GM21526 (cell line): ENCODE results near the gene CBFB.
"Not testable (repeated sequence)": the region's sequence is repeated elsewhere in the genome, so short reads cannot be mapped to it uniquely, and the experiment has no call there.

ENCODE experiments used
- ATAC-seq: cut with Tn5 transposase; IDR thresholded peaks from one replicate; pipeline ENCODE4 v1.9.1; 2021; ENCODE audit warnings: moderate library complexity; ENCODE audit not compliant: unreplicated experiment, low FRiP score

The CBFB gene

DNA sequence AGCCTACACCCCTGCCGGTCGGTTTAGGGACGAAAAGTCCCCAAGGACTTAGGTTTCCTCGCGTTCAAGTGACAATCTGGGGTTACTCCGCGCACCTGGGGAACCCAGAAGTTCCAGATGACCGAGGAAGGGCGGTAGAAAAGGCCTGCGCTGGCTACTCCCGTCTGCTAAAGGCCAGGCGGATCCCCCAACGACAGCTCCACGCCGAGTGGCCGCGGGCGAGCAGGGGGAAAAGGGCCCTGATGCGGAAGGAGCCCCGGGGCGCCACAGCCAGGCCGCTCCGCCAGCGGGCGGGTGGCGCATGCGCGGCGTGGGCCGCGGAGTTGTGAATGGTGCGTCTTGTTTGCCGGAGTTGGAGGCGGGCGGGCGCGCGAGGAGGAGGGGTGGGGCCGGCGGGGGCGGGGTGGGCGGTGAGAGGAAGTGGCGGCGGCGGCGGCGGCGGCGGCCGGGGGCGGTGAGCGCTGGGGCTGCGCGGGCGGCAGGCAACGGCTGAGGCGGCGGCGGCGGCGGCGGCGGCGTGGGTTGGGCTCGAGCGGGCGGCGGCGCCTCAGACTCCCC is at the start of gene CBFB:
CBFB (plus strand) TSS at position 454 of the 558 bp plus-strand sequence. CDS start 259 bp downstream, outside the sequence.
- ATAC-seq: peak; percentile 71

DNA sequence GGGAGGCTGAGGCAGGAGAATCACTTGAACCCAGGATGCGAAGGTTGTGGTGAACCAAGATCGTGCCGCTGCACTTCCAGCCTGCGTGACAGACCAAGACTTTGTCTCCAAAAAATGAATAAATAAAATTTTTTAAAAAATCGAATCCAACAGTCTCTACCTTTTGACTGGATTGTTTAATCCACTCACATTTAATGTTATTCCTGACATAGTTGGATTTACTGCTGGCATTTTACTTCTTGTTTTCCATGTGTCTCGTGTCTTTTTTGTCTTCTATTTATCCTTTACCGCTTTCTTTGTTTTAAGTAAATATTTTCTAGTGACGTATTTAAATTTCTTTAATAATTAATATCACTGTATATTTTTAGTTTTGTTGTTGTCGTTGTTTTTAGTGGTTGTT is 45.9 kb upstream of the CBFB start:
- no peak for ATAC-seq

DNA sequence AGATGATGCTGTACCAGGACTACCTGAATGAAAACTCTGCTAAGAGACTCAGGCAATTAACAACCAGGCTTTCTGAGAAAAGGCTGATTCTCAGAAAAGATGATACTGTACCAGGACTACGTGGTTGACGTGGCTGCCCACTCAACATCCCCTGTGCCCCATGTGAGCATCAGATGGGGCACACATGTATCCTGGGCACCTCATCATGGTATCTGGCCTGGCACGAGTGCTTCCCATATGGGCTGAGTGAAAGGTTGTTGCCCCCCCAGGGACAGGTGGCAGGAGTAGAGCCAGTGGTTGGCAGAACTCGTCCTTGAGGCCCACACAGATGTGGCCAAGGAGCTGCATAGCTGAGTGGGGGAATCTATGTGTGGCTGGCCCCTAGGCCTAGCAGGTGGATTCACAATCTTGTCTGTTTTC is 44.0 kb upstream of the CBFB start:
- no peak for ATAC-seq

DNA sequence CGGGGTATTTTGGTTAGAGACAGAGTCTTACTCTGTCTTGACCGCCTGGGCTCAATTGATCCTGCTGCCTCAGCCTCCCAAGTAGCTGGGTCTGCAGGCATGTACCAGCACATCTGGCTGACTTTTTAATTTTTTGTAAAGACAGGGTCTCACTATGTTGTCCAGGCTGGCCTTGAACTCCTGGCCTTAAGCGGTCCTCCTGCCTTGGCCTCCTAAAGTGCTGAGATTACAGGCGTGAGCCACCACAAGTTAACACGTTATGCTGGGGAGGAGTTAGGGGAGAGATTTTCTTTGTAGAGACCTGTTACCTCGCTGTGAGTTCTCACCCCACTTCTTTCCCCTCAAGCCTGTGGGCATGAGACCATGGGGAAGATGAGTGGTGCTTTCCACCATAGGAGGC is 42.4 kb upstream of the CBFB start:
- no peak for ATAC-seq

DNA sequence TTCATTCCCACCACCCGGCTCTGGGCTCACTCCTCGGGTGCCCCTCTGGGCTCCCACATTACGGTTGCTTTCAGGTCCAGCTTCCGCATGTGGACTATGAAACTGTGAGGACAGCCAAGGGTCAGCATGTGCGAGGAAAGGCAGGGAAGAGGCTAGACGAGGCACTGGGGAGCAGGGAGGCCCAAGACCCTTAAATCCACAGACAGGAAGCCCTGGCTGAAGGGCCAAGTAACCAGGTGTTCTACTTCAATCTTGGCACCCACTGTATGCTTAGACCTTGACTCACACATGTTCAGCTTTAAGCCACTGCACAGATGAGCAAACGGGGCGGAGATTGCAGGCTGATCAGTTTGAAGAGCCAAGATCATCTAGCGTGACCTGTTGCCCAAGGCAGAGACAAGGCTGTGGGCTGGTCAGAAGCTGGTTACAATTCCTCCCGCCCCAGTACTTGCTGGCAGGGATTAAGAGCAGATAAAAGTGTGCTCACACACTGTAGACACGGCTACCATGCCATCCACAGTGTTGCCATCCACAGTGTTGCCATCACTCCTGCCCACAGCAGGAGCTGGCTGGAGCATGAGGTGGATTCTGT is 40.7 kb upstream of the CBFB start, which contains the start of gene CES4A:
CES4A (plus strand) TSS at position 393 of the 592 bp plus-strand sequence; CDS start at position 577, 184 bp downstream.
- no peak for ATAC-seq

DNA sequence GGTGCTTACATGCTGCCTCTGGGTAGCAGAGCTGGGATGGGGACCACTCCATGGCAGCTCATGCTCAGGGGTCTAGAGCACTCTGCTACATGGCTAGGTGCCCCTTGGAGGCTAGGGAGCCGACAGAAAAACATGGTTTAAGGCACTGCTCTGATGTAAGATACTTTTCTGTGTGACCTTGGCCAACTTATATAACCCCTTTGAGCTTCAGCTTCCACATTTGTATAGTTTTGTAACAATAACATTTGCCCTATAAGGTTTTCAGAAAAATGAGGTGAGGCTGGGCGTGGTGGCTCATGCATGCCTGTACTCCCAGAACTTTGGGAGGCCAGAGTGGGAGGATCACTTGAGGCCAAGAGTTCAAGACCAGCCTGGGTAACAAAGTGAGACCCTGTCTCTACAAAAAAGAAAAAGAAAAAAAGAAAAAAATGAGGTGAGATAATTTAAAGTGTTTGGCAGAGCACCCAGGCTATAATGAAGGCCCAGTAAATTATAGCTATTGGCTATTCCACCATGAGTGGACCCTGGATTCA is 37.3 kb upstream of the CBFB start:
- no peak for ATAC-seq

DNA sequence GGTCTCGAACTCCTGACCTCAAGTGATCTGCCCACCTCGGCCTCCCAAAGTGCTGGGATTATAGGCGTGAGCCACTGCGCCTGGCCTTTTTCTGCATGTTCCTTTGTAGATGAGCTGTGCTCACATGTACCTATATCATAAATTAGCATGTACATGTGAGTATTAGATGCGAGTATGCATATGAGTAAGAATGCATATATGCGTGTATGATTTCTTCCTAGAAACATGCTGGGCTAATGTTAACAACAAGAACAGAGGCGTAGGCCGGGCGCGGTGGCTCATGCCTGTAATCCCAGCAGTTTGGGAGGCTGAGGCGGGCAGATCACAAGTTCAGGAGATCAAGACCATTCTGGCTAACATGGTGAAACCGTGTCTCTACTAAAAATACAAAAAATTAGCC is 35.4 kb upstream of the CBFB start:
- not testable (repeated sequence) for ATAC-seq

DNA sequence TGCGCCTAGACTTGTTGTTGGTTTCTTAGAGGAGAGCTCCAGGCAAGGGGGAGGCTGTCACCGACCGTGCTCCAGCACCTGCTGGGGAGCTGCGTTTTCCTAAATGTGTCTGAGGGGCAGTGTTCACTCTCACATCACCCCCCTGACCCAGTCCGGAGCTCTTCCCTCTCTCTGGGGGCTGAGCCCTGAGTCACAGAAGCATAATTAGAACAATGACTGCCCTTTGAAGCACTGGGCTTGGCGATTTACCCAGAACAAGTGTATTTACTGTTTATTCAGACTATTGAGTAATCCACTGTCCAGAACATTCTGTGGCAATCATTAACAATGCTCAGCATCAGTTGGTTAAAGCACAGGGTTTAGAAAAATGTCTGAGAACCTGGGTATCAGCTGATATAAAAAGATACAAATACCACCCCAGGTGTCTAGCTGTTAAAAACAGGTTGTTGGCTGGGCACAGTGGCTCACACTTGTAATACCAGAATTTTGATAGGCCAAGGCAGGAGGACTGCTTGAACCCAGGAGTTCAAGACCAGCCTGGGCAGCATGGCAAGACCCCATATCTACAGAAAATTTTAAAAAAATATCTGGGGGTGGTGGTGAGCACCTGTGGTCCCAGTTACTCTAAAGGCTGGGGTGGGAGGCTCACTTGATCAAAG is 32.5 kb upstream of the CBFB start:
- ATAC-seq: no peak

DNA sequence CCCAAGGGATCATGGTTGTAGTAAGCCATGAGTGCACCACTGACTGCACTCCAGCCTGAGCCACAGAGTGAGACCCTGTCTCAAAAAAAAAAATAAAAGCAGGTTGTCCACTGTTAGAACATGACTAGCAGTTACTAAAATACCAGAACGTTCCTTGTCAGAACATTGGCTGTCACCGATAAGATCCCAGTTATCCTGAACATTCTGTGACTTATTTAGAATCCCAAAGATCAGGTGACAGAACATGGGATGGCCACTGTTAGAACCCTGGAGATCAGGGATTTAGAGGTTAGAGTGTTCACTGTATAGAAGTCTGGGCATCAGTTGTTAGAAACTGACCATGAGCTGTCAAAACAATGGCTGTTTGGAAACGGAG is 32.0 kb upstream of the CBFB start:
- ATAC-seq: no peak

DNA sequence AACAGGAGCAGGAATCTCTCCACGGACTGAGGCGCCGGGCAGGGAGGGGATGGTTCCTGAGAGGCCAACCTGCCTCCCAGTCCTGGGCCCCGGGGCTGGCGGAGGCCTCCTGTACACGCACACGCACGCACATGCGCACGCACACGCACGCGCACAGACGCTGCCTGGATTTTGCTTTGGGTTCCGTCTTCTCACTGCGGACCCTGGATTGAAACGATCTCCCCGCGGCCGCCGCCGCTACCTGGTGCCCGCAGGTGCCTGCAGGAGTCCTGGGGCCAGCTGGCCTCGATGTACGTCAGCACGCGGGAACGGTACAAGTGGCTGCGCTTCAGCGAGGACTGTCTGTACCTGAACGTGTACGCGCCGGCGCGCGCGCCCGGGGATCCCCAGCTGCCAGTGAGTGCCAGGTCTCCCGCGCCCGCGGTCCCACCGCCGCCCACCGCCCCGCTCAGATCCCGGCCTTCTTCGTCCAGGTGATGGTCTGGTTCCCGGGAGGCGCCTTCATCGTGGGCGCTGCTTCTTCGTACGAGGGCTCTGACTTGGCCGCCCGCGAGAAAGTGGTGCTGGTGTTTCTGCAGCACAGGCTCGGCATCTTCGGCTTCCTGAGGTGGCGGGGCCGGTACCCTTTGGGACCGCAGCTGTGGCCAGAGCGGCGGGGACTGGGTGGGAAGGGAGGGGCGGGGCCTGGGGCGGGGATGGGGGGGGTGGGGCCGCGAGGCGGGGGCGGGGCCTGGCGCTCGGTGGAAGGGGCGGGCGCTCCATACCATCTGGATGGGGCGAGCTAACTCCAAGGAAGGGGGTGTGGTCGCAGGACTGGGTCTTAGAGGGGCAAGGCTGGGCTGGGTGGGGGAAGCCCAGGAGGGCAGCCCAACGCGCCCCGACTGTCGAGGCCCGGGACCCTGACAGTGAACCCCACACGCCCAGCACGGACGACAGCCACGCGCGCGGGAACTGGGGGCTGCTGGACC is 28.3 kb upstream of the CBFB start:
- ATAC-seq: no peak

DNA sequence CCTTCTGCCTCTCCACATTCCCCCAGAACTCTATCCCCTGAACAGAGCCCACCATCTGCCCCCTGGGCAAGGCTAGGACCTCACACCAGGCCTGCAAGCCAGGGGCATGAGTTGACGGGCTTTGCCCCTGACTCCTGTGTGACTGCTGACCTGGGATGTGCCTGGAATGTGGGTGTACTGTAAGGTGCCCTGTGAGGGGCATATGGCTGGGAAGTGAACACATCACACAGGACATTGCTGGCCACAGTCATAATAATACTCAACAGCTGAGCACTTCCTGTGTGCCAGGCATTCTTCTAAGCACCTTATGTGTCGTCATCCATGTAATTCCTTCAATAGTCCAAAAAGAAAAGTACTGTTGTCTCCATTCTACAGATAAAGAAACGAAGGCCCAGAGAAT is 27.2 kb upstream of the CBFB start:
- ATAC-seq: no peak

DNA sequence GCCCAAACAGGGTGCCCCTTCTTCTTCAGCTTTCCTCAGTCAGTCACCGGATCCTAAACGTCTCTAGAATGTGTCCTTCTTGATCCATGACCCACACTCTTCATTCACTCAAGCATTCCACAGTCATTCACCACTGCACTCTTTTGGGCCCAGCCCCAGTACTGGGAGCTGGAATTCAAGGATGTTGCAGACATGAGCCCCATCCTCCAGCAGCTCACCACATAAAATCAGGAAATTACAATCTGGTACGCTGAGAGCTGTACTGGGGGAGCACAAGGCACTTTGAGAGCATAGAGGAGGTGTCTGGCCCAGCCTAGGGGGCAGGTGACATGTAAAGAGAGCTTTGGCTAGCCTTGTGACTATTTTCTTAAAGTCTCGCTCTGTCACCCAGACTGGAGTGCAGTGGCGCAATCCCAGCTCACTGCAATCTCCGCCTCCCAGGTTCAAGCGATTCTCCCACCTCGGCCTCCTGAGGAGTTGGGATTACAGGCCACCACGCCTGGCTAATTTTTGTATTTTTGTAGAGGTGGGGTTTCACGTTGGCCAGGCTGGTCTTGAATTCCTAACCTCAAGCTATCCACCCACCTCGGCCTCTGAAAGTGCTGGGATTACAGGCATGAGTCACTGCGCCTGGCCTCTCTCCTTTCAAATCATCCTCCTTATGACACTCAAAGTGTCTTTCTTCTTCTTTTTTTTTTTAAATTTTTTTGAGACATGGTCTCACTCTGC is 21.9 kb upstream of the CBFB start:
- ATAC-seq: no peak

DNA sequence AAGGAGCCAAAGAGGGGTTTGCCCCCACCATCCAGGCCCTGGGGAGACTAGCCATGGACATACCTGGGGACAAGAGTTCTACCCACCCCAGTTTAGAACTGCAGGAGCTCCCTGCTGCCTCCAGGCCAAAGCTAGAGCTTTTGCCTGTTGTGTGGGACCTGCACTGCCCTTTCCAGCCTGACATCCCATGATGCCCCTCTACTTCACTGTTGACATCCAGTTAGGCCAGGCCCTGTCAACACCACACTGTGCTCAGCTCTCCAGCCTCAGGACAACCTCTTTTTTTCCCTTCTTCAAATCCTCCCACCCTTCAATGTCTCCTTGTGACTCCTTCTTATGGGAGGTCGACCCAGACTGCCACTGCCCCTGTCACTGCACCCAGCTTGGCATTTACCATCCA is 19.8 kb upstream of the CBFB start:
- ATAC-seq: no peak

DNA sequence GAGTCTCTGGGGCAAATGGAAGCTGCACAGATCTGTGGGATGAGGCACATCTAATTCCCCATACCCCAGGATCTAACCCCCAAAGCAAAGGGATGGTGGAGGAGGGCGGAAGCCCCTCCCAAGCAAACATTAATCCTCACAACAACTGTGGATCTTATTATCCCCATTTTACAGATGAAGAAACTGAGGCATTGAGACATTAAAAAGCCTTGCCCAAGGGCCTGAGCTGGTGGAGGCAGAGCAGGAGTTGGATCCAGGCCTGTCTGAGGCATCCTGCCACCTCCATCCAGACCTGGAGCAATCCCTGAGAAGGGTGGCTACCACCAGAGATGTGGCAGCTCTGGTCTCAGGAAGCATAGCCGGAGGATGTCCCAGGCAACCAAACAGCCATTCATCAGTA is 17.7 kb upstream of the CBFB start:
- ATAC-seq: no peak

DNA sequence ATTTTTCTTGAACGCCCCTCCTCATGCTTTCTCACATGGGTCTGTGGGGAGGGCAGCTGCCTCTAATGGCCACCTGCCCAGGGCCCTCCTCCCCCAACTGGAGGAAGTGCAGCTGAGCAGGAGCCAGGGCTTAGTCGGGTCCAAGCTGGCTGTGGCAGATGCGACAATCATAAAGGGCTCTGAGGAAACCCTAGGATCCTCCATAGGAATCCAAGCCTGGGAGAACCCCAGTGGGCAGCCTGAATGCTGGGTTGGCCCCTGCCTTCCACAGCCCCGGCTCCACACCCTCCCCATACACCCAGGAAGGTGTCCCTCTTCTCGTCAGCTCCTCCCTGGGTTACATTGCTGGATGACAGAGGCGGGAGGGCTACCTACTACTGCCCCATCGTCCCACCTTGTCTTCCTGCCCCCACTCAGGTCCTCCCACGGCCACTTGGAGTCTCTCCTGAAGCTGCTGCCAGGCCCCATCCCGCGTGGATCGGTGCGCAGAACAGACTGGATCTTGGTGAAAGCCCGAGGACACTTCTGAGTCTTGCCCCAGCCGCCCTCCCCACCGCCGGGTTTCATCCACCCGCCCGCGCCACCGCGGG is 15.6 kb upstream of the CBFB start:
- no peak for ATAC-seq

DNA sequence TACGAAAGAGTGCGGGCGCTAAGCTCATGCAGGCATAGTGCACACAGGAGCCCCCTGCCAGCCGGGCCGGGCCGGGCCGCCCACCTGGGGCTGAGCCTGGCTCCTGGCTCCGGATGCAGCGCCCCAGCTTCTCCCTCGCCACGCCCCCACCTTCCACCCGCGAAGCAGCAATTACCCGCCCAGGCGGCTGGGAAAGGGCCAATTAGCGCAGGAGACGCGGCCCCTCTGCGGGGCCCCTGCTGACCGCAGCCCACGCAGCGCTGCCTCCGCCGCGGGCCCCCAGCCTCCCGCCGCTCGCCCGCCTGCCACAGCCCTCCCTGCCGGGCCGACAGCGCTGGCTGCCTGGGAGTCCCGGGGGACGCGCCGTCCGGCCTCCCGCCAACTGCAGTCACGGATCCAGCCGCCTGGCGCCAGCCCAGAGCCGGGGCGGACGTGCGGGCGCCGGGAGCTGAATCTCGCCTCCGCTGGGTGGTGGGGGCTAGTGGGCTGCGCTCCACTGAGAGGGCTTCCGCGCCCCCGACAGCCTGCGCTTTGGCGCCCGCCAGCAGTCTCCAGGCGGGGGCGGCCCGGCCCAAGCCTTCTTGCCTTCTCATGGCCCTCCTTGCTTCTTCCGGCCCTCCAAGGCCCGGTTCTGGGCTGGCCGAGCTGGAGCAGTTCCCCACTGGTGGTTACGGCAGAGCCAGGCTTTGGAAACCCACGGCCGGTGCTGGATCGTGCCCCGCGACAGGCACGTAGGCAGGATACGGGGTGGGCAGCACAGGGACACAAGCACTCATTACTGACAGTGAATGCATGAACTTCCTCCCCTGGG is 14.9 kb upstream of the CBFB start:
- ATAC-seq: no peak

DNA sequence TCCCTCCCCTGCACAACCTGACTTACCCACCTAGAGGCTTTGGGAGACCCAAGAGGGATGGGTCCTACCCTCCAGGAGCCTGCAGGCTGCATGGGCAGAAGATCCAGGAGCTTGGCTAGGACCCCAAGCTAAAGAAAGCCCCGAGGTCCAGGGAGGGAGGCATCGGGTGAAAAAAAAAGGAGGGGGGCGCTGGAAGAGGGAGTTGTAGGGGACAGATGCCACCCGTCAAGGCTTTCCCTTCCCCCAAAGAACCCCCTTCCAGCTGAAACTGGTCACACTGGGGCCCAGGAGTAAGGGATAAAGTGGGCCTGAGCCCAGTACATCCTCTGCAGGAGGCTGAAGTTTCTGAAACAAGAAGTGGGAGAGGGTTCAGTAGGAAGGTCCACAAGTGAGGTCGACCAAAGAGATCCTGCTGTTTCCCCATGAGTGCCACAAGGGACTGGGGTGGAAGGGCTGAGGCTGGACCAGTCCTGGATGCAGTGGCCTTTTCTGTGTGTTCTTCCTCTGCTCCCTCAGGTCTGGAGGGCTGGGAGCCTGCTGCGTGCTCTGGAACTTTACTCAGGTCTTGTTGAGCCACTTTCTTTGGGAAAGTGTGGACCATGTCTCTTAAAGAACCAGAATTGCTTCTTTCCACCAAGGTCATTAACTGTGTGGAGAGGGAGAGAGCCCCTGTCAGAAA is 14.2 kb upstream of the CBFB start:
- ATAC-seq: no peak

DNA sequence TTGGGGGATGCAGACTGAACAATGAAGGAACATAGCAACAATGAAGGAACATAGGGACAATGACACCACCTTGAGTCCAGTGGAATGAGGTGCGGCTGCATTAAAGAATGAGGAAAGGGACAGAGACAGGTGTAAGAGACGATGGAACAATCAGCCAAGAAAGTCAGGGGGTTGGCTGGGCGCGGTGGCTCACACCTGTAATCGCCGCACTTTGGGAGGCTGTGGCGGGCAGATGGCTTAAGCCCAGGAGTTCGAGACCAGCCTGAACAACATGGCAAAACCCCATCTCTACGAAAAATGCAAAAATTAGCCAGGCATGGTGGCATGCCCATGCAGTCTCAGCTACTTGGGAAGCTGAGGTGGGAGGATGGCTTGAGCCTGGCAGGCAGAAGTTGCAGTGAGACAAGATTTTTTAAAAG is 13.6 kb upstream of the CBFB start:
- no peak for ATAC-seq
